ENCODE measurements around the gene DGCR2.

Gene DGCR2

DNA sequence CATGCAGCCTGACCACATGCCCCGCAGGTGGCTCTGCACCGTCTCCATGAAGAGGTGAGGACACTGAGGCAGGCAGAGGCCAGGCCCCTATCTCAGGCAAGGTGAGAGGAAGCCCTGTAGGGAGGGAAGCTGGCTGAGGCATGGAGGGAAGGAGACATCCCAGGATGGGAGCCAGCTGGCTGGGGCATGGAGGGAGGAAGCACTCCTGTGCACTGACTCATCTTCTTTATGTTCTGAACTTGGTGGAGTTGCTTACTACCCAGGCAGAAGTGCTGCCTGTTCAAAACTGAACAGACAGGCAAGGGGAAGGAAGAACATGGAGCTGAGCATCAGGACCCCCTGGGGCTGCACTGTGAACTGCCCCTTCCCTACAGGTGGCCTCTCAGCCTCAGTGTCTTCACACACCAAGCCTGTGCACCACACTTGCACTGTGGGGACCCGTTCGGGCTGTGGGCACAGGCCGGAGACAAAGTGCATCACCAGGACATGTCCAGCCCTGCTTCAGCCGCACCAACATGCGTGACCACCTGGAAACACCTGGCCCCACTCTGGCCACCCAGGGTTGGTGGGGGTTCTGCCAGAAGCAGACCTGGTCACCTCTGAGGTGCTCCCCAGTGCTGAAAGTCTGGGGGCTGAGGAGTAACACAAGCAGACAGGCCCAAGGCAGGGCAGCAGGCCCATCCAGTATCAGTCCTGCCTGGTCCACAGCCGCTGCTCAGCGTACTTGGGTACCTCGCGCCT lies 55.5 kb downstream of the DGCR2 start:
- no peak for DNase-seq (ENCODE audit: low spot score in 2 of 2)
- peaks cover 52% of the 10 kb centered on the region for H3K36me3 ChIP-seq (replicated peaks)
- H3K27me3 ChIP-seq (ENCODE audit: low read depth): no peaks in the 10 kb centered on the region
- H3K4me1 ChIP-seq: no peaks in the 10 kb centered on the region
- H3K9me3 ChIP-seq: no peaks in the 10 kb centered on the region
- in situ Hi-C loops (cut with MboI; ENCODE audit: low sequenced_read_pairs): no loop called here
- no peak overlapping the region for H3K4me3 ChIP-seq

DNA sequence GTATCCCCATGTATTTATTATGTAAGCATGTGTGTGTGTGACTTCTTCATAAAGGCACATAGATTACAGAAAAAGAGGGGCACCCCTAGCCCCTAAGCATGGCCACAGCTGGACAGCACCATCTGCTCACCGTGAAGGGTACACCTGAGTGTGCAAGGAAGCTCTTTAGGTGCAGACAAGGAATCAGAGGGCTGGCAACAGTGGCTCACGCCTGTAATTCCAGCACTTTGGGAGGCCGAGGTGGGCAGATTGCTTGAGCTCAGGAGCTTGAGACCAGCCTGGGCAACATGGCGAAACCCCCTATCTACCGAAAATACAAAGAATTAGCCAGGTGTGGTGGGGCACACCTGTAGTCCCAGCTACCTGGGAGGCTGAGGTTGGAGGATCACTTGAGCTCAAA lies 56.3 kb downstream of the DGCR2 start:
- in situ Hi-C loops (cut with MboI; ENCODE audit: low sequenced_read_pairs): no loop called here

DNA sequence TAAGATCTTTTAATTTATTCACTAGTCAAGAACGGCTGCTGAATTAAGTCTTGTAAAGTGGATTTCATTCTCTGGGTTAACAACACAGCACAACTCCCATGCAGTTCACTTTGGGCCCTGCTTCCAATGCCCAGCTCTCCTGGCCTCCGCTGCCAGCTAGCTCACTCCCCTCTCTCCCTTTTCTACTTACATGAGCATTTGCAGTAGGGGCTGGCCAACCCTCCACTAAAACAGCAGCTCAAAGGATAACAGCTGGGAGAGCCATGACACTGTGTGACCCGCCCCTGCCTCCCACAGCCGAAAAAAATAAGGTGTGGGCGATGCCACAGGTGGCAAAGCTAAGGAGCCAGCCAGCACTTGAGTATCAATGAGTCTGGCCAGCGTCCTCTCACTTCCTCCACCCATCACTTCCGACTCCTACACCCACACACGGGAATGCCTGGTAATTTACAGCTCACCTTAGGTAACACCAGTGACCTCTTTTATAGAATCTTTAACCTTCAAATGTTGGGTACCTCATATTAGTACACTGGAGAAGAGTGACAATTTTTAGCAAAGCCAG lies 56.8 kb downstream of the DGCR2 start:
- in situ Hi-C loops (cut with MboI; ENCODE audit: low sequenced_read_pairs): no loop called here
- Histone ChIP-seq H3K4me1 (no peaks in the 10 kb centered on the region), H3K36me3 (replicated peaks) (peaks cover 55% of the 10 kb centered on the region), H3K9me3 (no peaks in the 10 kb centered on the region), H3K27me3 (ENCODE audit: low read depth) (no peaks in the 10 kb centered on the region), H3K4me3 (no peak overlapping the region)
- DNase-seq (ENCODE audit: low spot score in 2 of 2): no peak

More for the DNA sequence above, 56.3 kb downstream of the DGCR2 start:
- H3K4me3 ChIP-seq: no peak overlapping the region
- no peaks in the 10 kb centered on the region for H3K4me1 ChIP-seq
- H3K36me3 ChIP-seq (replicated peaks): peaks cover 51% of the 10 kb centered on the region
- H3K9me3 ChIP-seq: no peaks in the 10 kb centered on the region
- no peak for DNase-seq (ENCODE audit: low spot score in 2 of 2)
- H3K27me3 ChIP-seq (ENCODE audit: low read depth): no peaks in the 10 kb centered on the region

DNA sequence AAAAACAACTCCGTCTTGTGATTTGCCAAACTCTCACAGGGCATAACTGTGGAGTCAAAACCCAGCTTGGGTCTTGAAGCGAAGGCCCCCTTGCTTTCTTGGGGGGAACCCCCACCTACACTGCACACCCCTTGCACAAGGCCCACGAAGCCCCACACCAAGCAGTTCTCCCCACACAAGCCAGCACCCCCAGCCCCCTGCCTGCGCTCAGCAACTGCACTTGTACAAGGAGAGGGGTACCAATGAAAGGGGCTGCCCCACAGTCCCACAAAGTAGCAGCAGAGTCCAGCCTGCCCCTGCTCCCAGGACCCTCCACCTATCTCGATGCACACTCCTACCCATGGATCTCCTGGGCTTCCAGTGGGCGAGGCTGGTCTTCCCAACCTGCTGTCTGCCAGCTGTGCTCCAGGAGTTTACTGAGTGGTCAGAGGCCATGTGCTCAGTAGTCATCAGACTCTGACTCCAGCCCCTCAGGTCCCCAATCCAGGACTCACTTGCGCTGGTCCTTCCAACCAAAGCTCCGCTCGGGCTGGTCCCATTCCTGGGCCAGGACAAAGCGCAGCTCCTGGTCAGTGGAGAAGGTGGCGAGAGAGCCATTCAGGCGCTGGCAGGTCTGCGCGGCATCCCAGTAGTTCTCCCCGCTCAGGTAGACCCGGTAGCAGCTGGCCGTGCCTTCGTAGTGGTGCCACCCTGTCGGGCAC lies 57.7 kb downstream of the DGCR2 start:
- in situ Hi-C loops (cut with MboI; ENCODE audit: low sequenced_read_pairs): no loop called here
- Histone ChIP-seq H3K4me1 (no peaks in the 10 kb centered on the region), H3K4me3 (no peak overlapping the region), H3K36me3 (replicated peaks) (peaks cover 64% of the 10 kb centered on the region), H3K9me3 (no peaks in the 10 kb centered on the region), H3K27me3 (ENCODE audit: low read depth) (no peaks in the 10 kb centered on the region)
- no peak for DNase-seq (ENCODE audit: low spot score in 2 of 2)

DNA sequence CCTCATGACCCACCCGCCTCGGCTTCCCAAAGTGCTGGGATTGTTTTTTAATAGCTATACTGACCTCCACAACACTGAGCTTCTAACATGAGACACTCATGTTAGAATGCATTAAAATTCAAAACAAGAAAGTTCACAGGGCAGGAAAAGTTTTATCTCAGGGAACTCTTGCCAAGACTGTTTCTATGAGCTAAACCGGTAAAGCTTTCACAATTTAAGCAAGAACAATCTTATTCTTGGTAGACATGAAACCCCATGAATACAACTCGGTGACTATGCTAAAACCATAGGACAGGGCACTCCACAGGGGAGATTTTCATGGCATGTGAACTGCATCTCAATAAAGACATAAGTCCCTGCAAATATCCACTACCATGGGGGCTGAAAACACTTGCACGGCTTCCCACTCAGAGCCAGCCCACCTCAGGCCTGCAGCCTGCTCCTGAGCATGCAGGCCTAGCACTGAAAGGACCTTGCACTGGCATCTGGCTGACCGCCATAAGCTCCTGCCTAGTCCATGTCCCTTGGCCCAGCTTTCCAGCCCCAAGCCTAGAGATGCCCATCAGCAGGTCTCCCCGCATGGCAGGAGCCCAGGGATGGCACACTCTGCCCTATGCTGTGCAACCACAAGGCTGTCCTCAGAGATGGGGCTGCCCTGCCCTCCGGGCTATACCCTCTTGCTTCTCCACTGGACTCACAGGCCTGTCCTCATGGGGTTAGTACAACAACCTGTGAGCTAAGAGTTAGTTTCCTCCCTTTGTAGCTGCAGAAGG lies 58.4 kb downstream of the DGCR2 start:
- Histone ChIP-seq H3K36me3 (replicated peaks) (peaks cover 70% of the 10 kb centered on the region), H3K4me3 (no peak overlapping the region), H3K4me1 (no peaks in the 10 kb centered on the region), H3K9me3 (no peaks in the 10 kb centered on the region), H3K27me3 (ENCODE audit: low read depth) (no peaks in the 10 kb centered on the region)
- in situ Hi-C loops (cut with MboI; ENCODE audit: low sequenced_read_pairs): no loop called here
- DNase-seq (ENCODE audit: low spot score in 2 of 2): no peak

DNA sequence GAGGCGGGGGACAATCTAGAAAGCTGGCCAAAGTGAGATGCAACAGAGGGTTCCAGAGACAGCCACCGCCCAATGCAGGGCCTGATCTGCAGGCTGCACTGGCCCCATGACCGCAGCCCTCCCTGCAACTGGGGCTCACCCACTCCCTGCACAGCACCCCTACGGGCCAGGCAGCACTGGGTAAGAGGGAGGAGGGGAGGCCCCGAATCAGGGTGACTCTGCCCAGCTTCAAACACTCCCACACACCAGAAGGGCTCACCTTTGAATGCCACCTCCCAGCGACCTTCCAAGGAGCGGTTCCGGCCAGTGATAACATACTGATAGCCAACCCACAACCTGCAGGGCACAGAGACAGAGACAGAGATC lies 59.3 kb downstream of the DGCR2 start:
- peaks cover 70% of the 10 kb centered on the region for H3K36me3 ChIP-seq (replicated peaks)
- no peaks in the 10 kb centered on the region for H3K27me3 ChIP-seq (ENCODE audit: low read depth)
- H3K4me3 ChIP-seq: no peak overlapping the region
- H3K4me1 ChIP-seq: no peaks in the 10 kb centered on the region
- in situ Hi-C loops (cut with MboI; ENCODE audit: low sequenced_read_pairs): no loop called here
- no peaks in the 10 kb centered on the region for H3K9me3 ChIP-seq
- DNase-seq (ENCODE audit: low spot score in 2 of 2): no peak

DNA sequence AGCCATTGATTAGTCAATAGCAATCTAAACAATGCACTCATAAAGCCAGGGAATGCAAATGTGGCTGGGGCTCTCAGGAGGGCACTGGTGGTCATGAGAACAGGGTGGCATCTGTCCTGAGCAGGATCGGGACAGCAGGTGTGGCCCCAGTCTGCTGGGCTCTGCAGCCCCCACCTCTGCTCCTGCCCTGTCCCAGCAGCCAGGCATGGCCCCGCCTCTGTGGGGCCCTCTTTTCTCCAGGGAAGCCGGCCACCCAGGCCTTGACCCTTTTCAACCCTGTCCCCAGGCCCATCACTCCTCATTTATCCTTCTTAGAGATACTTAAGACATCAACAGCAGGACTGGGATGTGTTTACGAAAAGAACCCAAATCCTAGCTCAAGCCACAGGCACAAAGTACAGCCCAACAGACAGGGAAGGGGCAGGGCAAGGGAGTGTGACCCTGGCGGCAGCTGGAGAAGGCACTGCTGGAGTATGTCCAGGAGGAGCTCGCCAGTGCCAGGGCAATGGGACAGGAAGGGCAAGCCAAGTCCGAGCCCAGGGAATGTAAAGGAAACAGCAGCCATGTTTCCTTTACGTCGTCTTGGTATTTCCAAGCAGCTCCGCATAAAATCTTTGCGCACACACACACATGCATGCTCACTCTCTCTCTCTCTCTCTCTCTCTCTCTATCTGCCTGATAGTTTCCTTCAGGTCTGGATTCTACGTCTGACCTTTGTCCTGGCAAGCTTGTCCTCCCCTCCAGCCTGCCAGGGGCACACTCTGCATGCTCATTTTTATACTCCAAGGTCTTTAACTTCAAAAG lies 59.9 kb downstream of the DGCR2 start:
- no peak for DNase-seq (ENCODE audit: low spot score in 2 of 2)
- Histone ChIP-seq H3K4me1 (no peaks in the 10 kb centered on the region), H3K9me3 (no peaks in the 10 kb centered on the region), H3K27me3 (ENCODE audit: low read depth) (no peaks in the 10 kb centered on the region), H3K4me3 (no peak overlapping the region), H3K36me3 (replicated peaks) (peaks cover 70% of the 10 kb centered on the region)
- in situ Hi-C loops (cut with MboI; ENCODE audit: low sequenced_read_pairs): no loop called here

DNA sequence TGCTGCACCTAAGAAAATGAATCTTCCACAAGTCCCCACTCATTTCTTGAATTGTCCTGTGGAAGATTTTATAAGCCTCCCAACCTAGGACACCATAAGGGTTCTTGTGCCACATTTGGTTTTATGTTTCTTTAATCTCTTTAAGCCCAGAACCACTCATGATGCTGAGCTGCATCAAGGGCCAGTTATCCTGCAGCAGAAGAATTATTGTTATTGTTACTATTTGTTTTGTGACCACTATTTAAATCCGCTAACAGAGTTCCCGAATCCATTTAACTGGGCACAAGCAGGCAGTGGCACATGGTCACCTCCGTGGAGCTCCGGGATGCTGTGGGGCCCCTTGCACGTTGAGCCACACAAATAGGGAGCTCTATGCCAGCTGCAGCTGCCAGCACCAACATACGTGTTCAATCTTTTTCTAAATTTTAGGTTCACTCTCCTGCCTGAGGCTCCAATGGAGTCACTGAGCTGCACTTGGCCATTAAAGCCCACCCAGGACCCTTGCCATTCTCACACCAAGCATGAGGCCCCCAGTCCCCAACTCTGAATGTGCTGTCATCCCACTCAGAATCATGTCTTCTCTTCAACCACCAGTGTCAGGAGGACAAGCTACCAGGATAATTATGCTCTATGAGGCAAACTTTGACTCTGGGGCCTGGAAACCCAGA lies 60.6 kb downstream of the DGCR2 start:
- Histone ChIP-seq H3K4me3 (no peak overlapping the region), H3K4me1 (no peaks in the 10 kb centered on the region), H3K9me3 (no peaks in the 10 kb centered on the region), H3K36me3 (replicated peaks) (peaks cover 70% of the 10 kb centered on the region), H3K27me3 (ENCODE audit: low read depth) (no peaks in the 10 kb centered on the region)
- no peak for DNase-seq (ENCODE audit: low spot score in 2 of 2)
- in situ Hi-C loops (cut with MboI; ENCODE audit: low sequenced_read_pairs): no loop called here

DNA sequence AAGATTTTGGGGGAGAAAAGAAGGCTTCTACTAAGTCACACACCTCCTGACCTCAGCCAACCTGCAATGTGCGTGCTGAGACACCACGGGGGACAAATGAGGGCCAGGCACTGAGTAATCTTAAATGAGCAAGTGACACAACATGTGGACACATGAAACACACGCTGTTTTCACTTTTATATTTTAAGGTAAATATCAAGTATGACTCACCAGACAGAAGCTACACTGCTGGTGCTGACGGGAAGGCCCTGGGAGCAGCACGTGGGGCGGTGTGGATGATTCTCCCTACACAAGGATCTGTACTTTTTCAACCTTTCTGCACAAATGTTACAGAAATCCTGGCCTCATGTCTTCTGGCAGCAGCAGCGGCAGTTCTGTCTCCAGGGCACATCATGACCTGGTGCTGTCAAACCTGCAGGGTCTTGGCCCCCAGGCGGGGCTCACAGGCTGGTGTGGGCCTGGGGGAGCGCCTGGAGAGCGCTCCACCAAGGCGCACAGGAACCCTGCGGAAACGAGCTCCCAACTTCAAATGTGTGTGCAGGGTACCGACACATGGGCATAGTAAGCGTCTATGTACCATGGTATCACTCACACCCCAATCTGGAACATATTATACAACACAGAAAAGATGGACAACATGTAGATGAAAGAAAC lies 61.7 kb downstream of the DGCR2 start:
- in situ Hi-C loops (cut with MboI; ENCODE audit: low sequenced_read_pairs): no loop called here
- Histone ChIP-seq H3K36me3 (replicated peaks) (peaks cover 63% of the 10 kb centered on the region), H3K4me3 (no peak overlapping the region), H3K27me3 (ENCODE audit: low read depth) (no peaks in the 10 kb centered on the region), H3K4me1 (no peaks in the 10 kb centered on the region), H3K9me3 (no peaks in the 10 kb centered on the region)
- DNase-seq (ENCODE audit: low spot score in 2 of 2): no peak

DNA sequence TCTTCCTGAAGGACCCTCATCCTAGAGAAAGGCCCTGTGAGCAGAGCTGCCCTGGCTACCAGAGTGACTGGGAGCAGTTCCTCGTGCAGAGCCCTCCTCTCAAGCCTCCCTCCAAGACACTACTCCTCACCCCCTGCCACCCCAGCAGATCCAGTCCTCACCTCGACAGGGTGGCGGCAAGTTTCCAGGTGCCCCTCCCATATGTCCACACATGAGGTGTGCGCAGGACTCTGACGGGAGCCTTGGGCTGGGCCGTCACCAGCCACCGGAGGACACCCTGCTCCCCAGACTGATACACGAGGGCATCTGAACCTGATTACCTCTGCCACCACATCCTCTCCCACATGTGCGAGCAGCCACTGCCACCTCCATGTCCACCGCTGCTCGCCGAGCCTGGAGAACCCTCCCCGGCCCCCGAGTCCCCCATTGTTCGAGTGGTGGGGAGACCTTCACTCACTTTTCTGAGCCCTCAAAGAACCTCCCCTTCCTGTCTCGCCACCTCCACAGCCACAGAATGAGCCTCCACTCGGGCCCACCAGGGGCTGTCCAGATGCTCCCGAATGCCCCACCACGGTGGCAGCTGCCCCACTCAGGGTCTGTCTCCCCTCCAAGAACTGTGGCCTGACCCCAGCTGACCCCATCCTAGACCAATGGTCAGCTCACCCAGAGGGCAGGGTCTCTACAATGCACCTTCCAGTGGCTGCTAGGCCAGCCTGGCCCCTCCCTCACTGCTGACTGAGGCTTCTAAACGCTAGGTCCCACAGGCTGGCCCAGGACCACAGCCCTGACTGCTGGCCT lies 62.5 kb downstream of the DGCR2 start:
- Histone ChIP-seq H3K4me1 (no peaks in the 10 kb centered on the region), H3K36me3 (replicated peaks) (peaks cover 57% of the 10 kb centered on the region), H3K9me3 (no peaks in the 10 kb centered on the region), H3K4me3 (no peak overlapping the region), H3K27me3 (ENCODE audit: low read depth) (no peaks in the 10 kb centered on the region)
- DNase-seq (ENCODE audit: low spot score in 2 of 2): no peak
- in situ Hi-C loops (cut with MboI; ENCODE audit: low sequenced_read_pairs): no loop called here

DNA sequence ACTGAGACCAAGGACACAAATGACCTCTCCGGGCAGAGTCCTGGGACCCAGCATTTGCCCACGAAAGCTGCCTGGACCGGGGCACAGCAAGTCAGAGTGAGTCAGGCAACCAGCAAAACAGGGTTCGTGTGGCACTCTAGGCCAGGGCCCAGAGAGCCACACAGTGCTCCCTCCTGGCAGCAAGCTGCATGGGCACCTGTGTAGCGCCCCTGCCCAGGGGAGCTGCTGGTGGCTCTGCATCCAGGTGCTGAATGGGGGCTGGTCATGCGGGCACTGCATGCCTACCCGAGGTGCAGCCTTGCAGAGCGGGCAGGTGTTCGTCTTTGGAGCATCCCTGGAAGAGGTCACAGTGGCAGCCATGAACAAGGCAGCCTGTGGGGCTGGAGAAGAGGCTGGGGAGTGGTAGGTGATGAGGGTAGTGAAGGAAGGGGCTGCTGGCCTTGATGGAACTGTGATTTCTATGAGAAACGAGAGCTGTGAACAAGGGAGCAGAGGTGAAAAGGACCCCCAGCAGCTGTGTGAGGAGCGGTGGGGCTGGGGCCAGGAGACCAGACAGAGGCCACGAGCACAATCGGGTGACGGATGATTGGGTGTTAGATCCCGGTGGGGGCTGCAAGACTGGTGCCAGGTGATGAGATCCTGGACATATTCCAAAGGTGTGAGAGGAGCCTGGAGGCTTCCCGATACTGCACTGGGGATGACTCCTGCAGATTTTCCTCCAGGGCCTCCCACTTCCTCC lies 63.3 kb downstream of the DGCR2 start:
- no peak overlapping the region for H3K4me3 ChIP-seq
- no peaks in the 10 kb centered on the region for H3K4me1 ChIP-seq
- H3K9me3 ChIP-seq: no peaks in the 10 kb centered on the region
- no peak for DNase-seq (ENCODE audit: low spot score in 2 of 2)
- H3K36me3 ChIP-seq (replicated peaks): peaks cover 52% of the 10 kb centered on the region
- in situ Hi-C loops (cut with MboI; ENCODE audit: low sequenced_read_pairs): no loop called here
- no peaks in the 10 kb centered on the region for H3K27me3 ChIP-seq (ENCODE audit: low read depth)
